Cerebellar nuclear complex (tissue), 1 donor: ENCODE measurements around the gene GPX7.
"Not testable (repeated sequence)": the region's sequence is repeated elsewhere in the genome, so short reads cannot be mapped to it uniquely, and the experiment has no call there.

ENCODE experiments used
- DNase-seq, 2 experiments: peaks; one replicate each; lab custom pipeline; 2025; lab: John Stamatoyannopoulos, UW

Gene GPX7

DNA sequence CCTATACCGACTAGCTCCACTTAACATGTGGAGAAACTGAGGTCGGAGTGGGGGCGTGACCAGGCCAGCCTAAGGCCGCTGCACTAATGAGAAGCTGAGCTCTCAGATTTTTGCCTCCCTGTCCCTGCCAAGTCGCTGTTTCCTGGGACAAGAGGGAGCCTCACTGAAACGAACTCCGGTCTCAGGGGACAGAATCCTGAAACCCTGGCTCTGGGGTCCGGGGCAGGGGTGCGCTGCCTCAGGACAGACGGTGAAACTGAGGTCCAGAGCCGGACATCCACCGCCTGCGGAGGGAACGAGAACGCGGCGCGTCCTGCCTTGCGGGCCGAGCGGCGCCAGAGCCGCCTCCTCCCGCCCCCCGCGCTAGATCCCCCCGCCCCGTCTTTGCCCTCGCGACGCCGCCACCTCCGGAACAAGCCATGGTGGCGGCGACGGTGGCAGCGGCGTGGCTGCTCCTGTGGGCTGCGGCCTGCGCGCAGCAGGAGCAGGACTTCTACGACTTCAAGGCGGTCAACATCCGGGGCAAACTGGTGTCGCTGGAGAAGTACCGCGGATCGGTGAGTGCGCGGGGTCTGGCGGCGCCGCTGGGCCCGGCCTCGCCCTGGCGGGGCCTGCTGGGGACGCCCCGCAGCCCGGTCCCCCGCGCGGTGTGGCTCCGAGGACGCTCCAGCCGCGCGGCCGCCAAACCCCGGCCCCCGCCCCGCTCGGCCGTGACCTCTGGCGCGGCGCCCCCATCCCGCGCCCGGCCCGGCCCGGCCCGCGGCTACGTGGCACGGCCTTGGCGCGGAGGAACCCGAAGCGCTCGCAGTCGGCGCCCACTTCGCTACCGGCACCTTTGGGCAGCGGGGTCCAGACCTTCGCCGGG, at the start of gene GPX7:
GPX7 (plus strand) TSS at position 381 of the 865 bp plus-strand sequence; CDS start at position 420, 39 bp downstream.
- DNase-seq, result no peak

DNA sequence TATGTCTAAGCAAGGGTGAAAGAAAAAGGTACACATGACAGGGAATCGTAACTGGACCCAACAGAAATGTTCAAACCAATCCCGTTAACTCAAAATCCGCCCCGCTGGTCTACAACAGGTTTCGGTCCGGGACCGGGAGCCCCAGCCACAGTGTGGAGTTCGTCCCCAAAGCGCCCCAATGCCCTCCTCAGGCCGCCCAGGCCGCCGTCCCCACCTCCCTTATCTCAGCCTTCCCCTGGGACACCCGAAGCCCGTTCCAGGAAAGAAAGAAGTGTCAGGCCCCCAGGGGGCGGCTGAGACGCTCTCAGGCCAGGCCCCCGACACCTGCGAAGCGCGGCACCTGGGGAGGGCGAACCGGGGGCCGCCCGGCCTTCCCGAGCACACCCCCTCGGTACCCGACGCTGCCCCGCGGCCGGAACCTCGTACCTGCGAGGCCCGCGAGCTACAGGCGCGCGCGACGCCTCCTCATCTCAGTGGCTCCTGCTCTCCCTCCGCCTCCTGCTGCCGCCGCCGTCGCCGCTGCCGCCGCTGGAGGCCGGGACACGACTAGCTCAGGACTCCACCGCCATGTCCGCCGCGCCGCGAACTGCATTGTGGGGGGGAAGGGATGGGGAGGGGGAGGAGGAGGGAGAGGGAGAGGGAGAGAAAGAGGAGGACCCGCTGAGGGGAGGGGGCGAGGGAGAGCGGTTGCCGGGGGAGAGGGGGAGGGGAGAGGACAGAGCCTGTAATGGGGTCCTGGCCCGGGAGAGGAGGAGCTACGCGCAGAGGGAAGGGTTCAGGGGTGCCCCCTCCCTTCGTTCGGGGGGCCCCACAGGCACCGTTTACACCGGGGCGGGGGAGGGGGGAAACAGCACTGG, 49.4 kb upstream of the GPX7 start, which contains the start of gene TUT4:
TUT4 (minus strand) TSS at position 588 of the 857 bp plus-strand sequence. CDS start 26,812 bp downstream, outside the sequence.
- peak in 1 of 2 experiments; percentile 9 for DNase-seq

DNA sequence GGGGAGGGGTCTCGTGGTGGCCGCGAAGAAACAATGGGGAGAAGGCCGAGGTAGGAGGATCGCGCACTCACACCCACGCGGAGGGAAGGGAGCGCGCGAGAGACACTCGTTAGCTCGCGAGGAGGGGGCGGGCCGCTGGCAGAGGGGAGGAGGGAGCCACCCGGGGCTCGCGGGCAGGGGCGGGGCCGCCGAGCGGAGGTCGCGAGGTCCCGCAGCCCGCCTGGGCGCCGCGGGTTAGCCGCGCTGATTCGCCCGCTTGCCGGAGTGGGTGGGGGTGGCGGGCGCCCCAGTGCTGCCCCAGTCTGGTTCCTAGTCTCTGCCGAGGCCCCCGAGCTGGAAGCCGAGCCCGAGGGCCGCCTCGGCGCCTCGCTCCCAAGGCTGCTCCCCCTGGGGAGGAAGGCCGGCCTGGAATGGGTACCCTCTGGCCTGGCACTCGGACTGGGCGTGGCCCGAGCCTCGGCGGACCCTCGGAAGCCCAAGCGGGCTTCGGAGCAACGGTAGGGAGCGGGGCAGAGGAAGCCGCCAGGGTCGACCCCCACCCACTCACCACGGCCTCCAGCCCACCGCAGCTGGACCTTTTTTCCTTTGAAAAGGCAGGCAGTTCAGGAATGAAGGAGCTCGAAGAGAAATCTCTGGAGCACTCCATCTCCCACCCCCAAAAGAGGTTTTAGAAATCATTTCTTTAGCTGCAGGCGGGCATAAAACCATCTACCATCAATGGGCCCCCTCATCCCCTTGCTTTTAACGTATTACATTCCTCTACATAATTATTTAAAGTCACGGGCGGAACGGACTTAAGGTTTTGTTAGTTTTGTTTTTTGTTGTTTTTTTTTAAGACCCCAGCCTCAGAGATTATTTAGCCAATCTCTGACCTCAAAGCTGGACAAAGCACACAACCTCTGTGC, 48.6 kb upstream of the GPX7 start:
- peak in 1 of 2 experiments; percentile 35 for DNase-seq

DNA sequence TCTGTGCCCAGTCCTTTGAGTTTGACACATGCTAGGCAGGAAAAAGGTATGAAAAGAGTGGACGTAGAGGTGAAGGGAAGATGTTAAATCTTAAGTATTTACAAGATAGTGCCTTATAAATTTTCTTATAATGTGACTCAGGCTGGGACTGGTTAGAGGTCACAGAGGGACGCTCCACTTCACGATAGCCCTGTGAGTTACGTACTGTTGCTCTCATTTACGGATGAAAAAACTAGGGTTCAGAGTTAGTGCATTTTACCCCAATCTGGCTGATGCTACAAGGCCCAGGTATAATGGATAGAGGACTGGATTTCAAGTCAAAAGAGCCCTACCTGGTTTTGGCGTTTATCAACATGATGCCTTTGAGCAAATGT, 47.9 kb upstream of the GPX7 start:
- DNase-seq, result no peak

DNA sequence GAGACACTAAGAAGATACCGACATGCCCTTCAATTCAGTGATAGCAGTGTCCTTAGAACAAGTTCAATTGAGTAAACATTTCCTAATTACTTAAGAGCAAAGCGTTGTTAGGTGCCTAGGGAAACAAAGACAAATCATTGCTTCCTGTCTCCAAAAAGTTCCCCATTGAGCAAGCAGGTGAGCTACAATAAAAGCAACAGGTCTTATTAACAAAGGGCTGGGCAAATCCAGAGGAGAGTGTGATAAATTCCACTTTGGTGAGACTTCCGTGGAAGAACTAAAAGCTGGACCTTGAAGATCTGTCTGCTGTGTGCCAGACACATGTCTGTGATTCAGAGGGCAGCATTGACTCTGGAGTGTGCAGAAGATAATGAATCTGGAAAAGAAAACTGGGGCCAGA, 47.4 kb upstream of the GPX7 start:
- DNase-seq, result no peak

DNA sequence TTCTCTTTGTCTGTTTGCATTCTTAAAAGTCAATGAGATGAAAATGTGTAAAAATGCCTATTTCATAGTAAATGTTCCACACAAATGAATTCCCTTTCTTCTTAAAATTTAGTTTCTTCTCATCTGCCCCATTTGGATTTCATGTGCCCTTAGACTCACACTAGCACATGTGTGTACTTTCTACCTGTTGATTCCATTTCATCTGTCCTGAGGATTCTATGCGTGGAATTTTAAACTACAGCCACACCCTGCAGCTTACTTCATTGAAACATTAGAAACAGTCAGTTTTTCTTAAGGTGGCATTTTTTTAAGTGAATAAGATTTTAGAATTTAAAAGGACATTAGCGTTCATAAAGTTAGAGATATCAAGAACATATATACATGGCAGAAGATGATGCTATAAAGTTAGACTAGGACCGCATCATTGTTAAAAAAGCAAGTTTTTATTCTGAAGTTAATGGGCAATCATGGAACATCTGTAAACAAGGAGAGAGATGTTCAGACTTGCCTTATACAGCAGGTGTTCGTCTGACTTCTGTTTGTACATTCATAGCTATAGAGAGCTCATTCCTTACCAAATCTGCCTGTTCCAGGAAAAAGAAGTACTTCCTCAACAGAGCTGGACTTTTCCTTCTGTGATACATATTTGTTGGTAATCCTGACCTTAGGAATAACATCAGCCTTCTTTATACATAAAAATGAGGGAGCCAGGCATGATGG, 45.4 kb upstream of the GPX7 start:
- DNase-seq, result no peak

DNA sequence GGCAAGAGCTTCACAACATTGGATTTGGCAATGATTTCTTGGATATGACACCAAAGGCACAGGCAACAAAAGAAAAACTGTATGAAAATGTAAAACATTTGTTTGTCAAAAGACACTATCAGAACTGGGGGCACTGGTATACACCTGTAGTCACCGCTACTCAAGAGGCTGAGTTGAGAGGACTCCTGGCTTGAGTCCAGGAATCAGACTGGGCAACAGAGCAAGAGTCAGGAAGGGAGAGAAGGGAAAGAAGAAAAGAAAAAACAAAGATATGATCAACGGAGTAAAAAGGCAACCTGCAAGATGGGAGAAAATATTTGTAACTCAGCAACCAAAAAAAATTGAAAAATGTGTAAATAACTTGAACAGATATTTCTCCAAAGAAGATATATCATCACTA, 43.2 kb upstream of the GPX7 start:
- DNase-seq, result no peak

DNA sequence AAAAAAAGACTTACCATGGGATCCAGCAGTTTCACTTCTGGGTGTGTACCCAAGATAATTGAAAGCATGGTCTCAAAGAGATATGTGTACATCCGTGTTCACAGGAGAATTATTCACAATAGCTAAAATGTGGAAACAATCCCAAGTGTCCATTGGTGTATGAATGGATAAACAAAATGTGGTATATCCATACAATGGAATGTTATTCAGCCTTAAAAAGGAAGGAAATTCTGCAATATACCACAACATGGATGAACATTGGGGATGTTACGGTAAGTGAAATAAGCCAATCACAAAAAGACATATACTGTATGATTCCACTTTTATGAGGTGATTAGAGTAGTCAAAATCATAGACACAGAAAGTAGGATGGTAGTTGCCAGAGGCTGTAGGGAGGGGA, 42.3 kb upstream of the GPX7 start:
- no peak for DNase-seq

DNA sequence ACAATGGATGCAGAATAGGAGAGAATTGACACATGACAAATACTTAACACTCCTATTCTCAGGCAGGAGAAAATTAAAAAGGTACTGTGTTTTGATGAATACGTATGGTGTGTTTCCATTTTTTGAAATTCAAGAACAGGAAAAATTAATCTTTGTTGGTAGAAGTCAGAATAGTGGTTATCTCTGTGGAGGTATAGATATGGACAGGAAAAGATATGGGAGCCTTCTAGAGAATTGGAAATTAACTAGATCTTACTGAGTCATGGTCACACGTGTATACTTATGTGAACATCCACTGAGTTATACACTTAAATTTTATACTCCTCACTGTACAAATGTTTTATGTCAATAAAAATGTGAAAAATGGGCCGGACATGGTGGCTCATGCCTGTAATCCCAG, 39.4 kb upstream of the GPX7 start:
- no peak for DNase-seq

DNA sequence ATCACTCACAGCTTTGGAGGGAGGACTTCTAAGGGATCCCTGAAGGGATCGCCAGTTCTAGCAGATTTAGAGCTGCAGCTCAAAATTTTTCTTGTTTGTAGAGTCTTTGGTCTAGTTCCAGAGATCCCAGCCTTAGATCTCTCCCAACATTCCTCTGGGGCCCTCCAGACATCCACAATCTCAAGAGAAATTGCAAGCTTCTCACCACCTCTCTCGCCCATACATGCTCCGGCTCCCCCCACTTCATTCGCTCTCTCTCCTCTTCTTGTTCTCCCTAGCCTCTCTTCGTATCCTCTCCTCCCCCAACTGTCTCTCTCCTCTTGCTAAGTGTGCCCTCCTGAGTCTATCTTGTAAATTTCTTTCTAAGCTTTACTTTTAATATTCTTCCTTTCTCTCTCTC, 34.2 kb upstream of the GPX7 start:
- DNase-seq, result no peak

DNA sequence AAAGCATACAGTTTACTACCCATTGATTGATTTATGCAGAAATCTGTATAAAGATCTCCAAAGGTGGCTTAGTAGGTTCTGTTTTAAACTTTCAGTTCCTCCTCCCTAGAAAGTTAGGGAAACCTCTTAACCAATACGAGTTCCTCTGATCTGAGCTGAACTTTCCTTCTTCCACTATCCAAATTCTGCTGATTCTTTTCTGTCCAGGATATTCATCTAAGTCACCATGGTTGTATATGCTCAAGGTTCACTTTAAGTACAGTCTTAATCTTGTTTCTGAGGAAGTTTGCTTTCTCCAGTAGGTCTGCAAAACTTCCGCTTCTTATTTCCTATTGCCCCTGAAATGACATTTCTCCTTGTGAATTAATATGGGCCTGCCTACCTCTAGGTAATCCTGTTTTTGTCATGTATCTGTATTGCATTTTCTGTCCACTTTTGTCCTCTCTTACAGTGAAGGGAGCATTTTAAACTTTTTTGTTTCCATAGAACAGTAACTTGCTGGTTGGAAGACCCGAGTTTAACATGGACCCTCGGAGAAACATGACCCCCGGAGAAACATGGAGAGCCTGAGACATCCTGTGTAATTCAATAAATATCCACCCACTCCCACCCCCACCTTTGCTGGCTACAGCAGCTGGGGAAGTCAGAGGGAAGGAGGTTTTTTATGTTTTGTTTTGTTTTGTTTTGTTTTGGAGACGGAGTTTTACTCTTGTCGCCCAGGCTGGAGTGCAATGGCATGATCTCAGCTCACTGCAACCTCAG, 32.5 kb upstream of the GPX7 start:
- DNase-seq, result no peak

DNA sequence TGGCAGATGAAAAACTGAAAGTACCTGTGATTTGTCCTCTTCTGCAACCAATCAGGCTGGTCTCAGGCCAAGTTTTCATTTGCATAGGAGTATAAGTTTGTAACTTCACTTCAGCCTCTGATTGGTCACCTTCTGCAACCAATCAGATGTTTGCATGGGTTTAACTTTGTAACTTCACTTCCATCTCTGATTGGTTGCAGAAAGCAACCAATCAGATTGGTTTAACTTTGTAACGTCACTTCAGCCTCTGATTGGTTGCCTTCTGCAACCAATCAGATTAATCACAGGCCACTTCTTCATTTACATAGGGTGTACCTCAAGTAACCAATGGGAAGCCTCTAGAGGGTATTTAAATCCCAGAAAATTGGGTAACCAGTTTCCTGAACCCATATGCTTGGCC, 30.4 kb upstream of the GPX7 start:
- DNase-seq, result no peak

DNA sequence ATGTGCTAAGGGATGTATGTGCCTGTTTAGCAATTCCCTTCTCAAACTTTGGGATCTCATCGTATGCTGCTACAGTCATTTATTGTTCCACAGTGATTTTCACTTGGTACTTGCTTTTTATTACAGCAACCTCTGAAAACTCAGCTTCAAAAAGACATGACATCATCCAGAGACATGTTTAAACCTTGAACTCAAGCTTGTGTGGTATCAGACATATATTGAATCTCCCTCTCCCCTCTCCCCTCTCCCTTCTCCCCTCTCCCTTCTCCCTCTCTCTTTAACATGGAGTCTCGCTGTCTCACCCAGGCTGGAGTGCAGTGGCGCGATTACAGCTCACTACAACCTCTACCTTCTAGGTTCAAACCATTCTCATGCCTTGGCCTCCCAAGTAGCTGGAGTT, 29.8 kb upstream of the GPX7 start:
- DNase-seq, result no peak

DNA sequence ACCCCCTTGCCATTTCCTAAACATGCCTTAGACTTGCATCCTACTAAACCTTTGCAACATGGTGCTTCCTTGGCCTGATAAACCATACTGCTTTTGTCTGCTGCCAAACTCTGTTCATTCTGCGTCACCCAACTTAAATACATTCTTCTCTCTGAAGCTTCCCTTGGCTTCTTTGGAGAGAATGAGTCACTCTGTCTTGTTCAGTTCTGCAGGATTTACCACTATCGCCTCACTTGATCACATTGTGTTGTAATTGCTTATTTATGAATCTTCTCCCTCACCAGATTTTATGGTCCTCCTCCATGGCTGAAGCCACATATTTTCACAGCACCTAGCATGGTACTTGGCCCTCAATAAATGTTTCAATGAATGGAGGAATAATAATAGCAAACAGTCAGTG, 27.6 kb upstream of the GPX7 start:
- DNase-seq, result no peak

DNA sequence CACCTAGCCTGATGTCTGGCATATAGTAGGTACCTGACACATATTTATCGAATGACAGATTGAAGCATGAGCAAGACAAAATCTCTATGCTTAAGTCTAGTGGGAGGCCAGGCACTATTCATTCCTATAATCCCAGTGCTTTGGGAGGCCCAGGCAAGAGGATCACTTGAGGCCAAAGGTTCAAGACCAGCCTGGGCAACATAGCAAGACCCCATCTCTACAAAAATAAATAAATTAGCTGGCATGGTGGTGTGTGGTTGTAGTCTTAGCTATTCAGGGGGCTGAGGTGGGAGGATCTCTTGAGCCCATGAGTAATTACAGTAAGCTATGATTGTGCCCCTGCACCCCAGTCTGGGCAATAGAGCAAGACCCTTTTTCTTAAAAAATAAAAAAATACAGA, 26.1 kb upstream of the GPX7 start:
- DNase-seq, result no peak

DNA sequence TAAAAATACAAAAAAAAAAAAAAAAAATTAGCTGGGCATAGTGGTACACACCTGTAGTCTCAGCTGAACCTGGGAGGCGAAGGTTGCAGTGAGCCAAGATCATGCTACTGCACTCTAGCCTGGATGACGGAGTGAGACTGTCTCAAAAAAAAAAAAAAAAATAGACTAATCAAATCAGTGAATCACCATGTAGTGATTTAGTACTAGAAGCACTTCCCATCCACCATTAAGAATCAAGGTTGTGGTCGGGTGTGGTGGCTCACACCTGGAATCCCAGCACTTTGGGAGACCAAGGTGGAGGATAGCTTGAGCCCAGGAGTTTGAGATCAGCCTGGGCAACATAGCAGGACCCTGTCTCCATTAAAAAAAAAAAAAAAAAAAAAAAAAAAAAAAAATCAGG, 24.1 kb upstream of the GPX7 start:
- DNase-seq, result not testable (repeated sequence)

DNA sequence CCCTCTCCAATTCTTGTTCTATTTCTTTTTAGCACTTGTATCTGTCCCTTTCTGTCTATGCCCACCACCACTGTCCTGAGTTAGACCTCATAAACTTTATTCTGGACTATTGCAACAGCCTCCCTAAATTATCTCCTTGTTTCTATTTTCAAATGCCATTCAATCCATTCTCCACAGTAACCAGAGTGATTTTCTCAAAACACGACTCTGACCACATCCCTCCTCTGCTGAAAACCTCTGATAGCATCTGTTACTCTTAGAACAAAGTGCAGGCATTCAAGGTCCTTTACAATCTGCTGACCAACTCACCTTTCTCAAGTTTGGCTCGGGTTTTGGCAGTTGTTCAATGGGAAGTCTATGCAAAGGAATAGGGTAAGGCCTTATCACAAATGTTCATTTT, 22.8 kb upstream of the GPX7 start:
- no peak for DNase-seq

DNA sequence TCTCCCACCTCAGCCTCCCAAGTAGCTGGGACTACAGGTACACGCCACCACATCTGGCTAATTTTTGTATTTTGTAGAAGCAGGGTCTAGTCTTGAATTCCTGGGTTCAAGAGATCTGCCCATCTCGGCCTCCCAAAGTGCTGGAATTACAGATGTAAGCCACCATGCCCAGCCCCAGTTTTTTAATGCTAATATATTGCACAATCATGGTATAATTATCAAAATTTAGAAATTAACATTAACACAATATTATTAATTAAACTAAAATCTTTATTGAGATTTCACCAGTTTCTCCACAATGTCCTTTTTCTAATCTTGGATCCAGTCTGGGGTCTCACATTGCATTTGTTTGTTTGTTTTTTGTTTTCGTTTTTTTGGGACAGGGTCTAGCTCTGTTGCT, 21.9 kb upstream of the GPX7 start:
- no peak for DNase-seq

DNA sequence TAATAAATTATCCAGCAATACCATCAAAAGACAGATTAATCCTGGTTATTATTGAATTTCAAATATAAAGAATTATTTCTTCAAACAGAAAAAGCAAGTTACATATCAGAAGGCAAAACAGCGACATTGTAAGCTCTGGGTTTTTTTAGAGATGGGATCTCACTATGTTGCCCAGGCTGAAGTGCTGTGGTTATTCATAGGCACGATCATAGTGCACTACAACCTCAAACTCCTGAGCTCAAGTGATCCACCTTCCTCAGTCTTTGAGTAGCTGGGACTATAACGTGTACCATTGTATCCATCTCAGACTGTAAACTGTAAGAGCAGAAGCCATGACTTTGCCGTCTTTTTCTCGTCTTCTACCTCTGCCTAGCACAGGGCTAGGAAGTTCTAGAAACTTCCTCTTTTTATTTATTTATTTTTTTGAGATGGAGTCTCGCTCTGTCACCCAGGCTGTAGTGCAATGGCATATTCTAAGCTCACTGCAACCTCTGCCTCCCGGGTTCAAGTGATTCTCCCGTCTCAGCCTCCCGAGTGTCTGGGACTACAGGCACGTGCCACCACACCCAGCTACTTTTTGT, 20.0 kb upstream of the GPX7 start:
- DNase-seq, result no peak

DNA sequence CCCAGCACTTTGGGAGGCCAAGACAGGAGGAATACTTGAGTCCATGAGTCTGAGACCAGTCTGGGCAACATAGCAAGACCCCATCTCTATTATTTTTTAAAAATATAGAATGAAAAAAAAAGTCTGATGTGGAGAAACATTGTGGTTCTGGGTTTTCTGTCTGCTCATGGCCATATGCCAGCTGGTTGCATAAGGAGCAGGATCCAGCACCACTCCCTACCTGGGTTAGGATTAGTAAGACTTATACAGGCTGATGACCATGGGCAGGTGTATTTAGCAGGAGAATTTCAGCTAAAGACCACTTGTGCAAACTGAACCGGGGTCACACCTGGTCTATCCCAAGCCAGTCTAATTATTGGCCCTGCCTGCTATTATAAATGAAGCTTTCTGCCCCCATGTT, 16.7 kb upstream of the GPX7 start:
- DNase-seq, result no peak
